GM12878 (cell line): Measurements from ENCODE around the gene HMHB1. TPM values are rescaled to one million over a fixed set of nuclear protein-coding genes. Genes with fewer than 3 reads are reported as not detected.

Experiments
- ATAC-seq: fragments of 200-7000 bp; cut with Tn5 transposase; 3 replicates; pipeline ENCODE4 v1.9.1; 2020; ENCODE audit warnings: mild to moderate bottlenecking, moderate library complexity
- BruUV-seq: library from RNA; stranded (reverse); fragments of 400-500 nt; replicated peaks from 2 replicates; lab custom pipeline; 2021; lab: Mats Ljungman, UMichigan
- CTCF ChIA-PET: fragments of 300-600 bp; sonication (Branson Sonifier 250); formaldehyde crosslinking; extraction: SDS; loops from one replicate; lab custom pipeline; 2021; ENCODE audit warnings: inconsistent platforms; lab: Yijun Ruan, JAX
- POLR2A ChIA-PET: fragments of 350-600 bp; formaldehyde crosslinking; extraction: SDS; loops from one replicate; lab custom pipeline; 2021; ENCODE audit warnings: inconsistent platforms; lab: Charles Lee
- RAD21 ChIA-PET: fragments of 300-600 bp; sonication (Branson Sonifier 250); formaldehyde crosslinking; loops from one replicate; lab custom pipeline; 2023; ENCODE audit warnings: antibody characterized with exemption; ENCODE audit not compliant: unreplicated experiment; lab: Charles Lee
- SMC1A ChIA-PET: fragments of 300-600 bp; sonication (Branson Sonifier 250); formaldehyde crosslinking; loops from one replicate; lab custom pipeline; 2023; ENCODE audit not compliant: unreplicated experiment, uncharacterized antibody; lab: Charles Lee
- DNase-seq: peaks from one replicate; pipeline ENCODE4 v3.0.0-alpha.2; 2011; ENCODE audit warnings: low read depth, low spot score
- FAIRE-seq: peaks from 3 replicates; lab custom pipeline; 2011; peaks lifted over from hg19 to GRCh38; lab: Jason Lieb, UNC
- H2AFZ ChIP-seq: 2 replicates; pipeline ENCODE4 v1.6.0; 2011; ENCODE audit warnings: low read depth, low read length, control low read depth; ENCODE audit not compliant: control insufficient read depth
- H3K27ac ChIP-seq: 2 replicates; pipeline ENCODE4 v1.5.1; 2011; ENCODE audit warnings: control low read depth; ENCODE audit not compliant: control insufficient read depth, insufficient read depth
- H3K27me3 ChIP-seq, 2 experiments: replicated peaks in 1 of 2; 2 replicates each; pipeline versions ENCODE4 v1.6.0 to v1.6.1; 2011; ENCODE audit warnings: low read length in 1 of 2; ENCODE audit not compliant: control insufficient read depth in 2 of 2, insufficient read depth in 2 of 2
- H3K36me3 ChIP-seq, 2 experiments: 2 replicates each; pipeline ENCODE4 v1.5.1; 2011; ENCODE audit warnings: low read length in 1 of 2; ENCODE audit not compliant: control insufficient read depth in 2 of 2, insufficient read depth in 2 of 2
- H3K4me1 ChIP-seq: 2 replicates; pipeline ENCODE4 v1.6.1; 2011; ENCODE audit warnings: mild to moderate bottlenecking, low read length, moderate library complexity, mixed read lengths; ENCODE audit not compliant: control insufficient read depth, insufficient read depth
- H3K4me2 ChIP-seq: 2 replicates; pipeline ENCODE4 v1.6.0; 2011; ENCODE audit warnings: control low read depth; ENCODE audit not compliant: control insufficient read depth, insufficient read depth
- H3K4me3 ChIP-seq: fragments of 200-600 bp; sonication (generic); 2 replicates; pipeline ENCODE4 v1.5.1; 2016
- H3K79me2 ChIP-seq: 2 replicates; pipeline ENCODE4 v1.6.0; 2011; ENCODE audit warnings: low read length; ENCODE audit not compliant: control insufficient read depth, insufficient read depth
- H3K9ac ChIP-seq: 2 replicates; pipeline ENCODE4 v1.8.0; 2011; ENCODE audit warnings: low read length, control low read depth, mixed read lengths; ENCODE audit not compliant: control insufficient read depth, insufficient read depth
- H3K9me3 ChIP-seq: replicated peaks from 3 replicates; pipeline ENCODE4 v1.5.1; 2011; ENCODE audit warnings: mild to moderate bottlenecking, low read length; ENCODE audit not compliant: control insufficient read depth, insufficient read depth
- H4K20me1 ChIP-seq: 2 replicates; pipeline ENCODE4 v1.6.0; 2011; ENCODE audit not compliant: control insufficient read depth, insufficient read depth
- EP300 ChIP-seq, 2 experiments: fragments of 150-350 bp in 1 of 2; IDR thresholded peaks; 2 replicates each; pipeline ENCODE4 v1.6.1; 2011 to 2012; ENCODE audit warnings: low read depth in 2 of 2, low read length in 2 of 2, borderline replicate concordance in 1 of 2, improper control_type of control experiment in 1 of 2, inconsistent platforms in 1 of 2; ENCODE audit not compliant: control insufficient read depth in 1 of 2
- HDAC6 ChIP-seq: fragments of 200-600 bp; sonication (generic); IDR thresholded peaks from one replicate; pipeline ENCODE4 v1.8.0; 2017; ENCODE audit warnings: antibody characterized with exemption; ENCODE audit not compliant: unreplicated experiment
- NFXL1 ChIP-seq: fragments of 450-650 bp; IDR thresholded peaks from 2 replicates; pipeline ENCODE4 v1.6.1; 2017; ENCODE audit warnings: antibody characterized with exemption, mild to moderate bottlenecking, borderline replicate concordance
- SIN3A ChIP-seq: IDR thresholded peaks from 2 replicates; pipeline ENCODE4 v1.6.1; 2012; ENCODE audit warnings: low read depth, low read length, improper control_type of control experiment
- WGBS: methylation state at CpG from one replicate; pipeline ENCODE4 v1.1.6; 2016; ENCODE audit warnings: low lambda C conversion rate; ENCODE audit not compliant: insufficient replicate concordance, insufficient coverage; ENCODE audit errors: missing lambda C conversion rate; 5-methylcytosine and 5-hydroxymethylcytosine counted together
- in situ Hi-C: fragments of 300-500 bp; cut with MboI; formaldehyde crosslinking; loops from 9 replicates; pipeline ENCODE4 v1.14.3; 2018; ENCODE audit warnings: mixed read lengths
- intact Hi-C: fragments of 100-400 bp; cut with micrococcal nuclease; formaldehyde crosslinking; loops from one replicate; pipeline ENCODE4 v1.14.2; 2022; ENCODE audit not compliant: unreplicated experiment
- polyA plus RNA-seq, 11 experiments: library from polyadenylated mRNA; depleted of rRNA in 4 of 11; unstranded in 6 of 11; stranded (reverse) in 5 of 11; fragments of >200 nt; fragmentation: Nextera tagmentation in 4 of 11; fragmentation: Illumina TruSeq in 1 of 11; extraction: Ambion mirVana in 4 of 11; extraction: Trizol in 1 of 11; gene quantifications; 1 replicate in 1 of 11; 2 replicates in 10 of 11; pipeline versions ENCODE4 v1.2.1 to v1.2.3, GENCODE V29; 2011 to 2016; ENCODE audit warnings: inconsistent platforms in 2 of 11, missing spikeins in 2 of 11, low read depth in 1 of 11
- total RNA-seq, 4 experiments: library from RNA; depleted of rRNA in 3 of 4; stranded (reverse); fragments of >200 nt in 3 of 4; fragmentation: Illumina TruSeq in 1 of 4; extraction: Trizol in 1 of 4; gene quantifications; 2 replicates each; pipeline versions ENCODE4 v1.2.1 to v1.2.3, GENCODE V29; 2013 to 2021
- TF ChIP-seq, protein P1 (sequence below): fragments of 150-350 bp; IDR thresholded peaks from 2 replicates; pipeline ENCODE4 v1.6.1; 2016; ENCODE audit warnings: low read depth, low read length

Gene HMHB1
- total and polyA plus RNA-seq, 10 of the 15 experiments (the other 5 are each of a cell fraction or from before 2014, with no cell fraction given) = 0.45 to 20.3 (median 4.6) TPM

DNA sequence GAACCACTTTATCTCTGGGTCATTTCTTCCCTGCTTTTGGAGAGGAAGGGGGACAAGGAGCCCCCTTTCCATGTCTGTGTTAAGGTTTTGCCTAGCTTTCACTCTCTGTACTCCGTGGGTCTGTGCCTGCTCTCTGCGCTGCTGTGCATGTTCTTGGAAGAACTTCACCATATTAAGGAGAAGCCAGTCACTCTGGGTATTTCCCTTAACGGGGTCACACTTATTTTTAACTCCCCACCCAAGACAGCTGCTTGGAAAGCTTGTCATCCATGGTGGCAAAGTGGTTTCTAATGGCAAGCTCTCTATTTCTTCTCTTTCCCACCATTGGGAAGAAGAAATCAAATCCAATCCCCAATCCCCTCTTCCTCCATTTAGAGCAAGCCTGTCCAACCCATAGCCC, 44.8 kb upstream of the HMHB1 start:
- 66% methylated on average over 3 of the region's 3 CpGs for WGBS
- no peak for ATAC-seq
- no peaks in the 10 kb centered on the region for H4K20me1 ChIP-seq
- intact Hi-C loops = no loop called here
- H3K4me3 ChIP-seq = no peak overlapping the region
- DNase-seq = no peak
- no peaks in the 10 kb centered on the region for H3K4me1 ChIP-seq
- RAD21 ChIA-PET = interaction anchor here (0.6 to 1.3 kb wide), 2 partner anchors 59 to 227 kb away, joined by 3 read pairs; no protein-coding TSS in a partner anchor
- no peak overlapping the region for H3K9ac ChIP-seq
- H3K9me3 ChIP-seq = no peaks in the 10 kb centered on the region
- H3K27ac ChIP-seq = no peak overlapping the region
- in situ Hi-C loops = no loop called here
- H3K79me2 ChIP-seq = no peaks in the 10 kb centered on the region
- FAIRE-seq = no peak
- no peaks in the 10 kb centered on the region for H3K27me3 ChIP-seq
- CTCF ChIA-PET = no interaction called here
- no TSS peak for BruUV-seq
- H3K36me3 ChIP-seq = no peaks in the 10 kb centered on the region
- TF ChIP-seq EP300 (IDR thresholded peaks at IDR 0.05; ENCODE audit: borderline replicate concordance in 1 of 2, control insufficient read depth in 1 of 2, low read depth in 2 of 2, low read length in 2 of 2) = no peak
- TF ChIP-seq SIN3A = no peak
- TF ChIP-seq NFXL1 = no peak
- TF ChIP-seq, protein P1, sequence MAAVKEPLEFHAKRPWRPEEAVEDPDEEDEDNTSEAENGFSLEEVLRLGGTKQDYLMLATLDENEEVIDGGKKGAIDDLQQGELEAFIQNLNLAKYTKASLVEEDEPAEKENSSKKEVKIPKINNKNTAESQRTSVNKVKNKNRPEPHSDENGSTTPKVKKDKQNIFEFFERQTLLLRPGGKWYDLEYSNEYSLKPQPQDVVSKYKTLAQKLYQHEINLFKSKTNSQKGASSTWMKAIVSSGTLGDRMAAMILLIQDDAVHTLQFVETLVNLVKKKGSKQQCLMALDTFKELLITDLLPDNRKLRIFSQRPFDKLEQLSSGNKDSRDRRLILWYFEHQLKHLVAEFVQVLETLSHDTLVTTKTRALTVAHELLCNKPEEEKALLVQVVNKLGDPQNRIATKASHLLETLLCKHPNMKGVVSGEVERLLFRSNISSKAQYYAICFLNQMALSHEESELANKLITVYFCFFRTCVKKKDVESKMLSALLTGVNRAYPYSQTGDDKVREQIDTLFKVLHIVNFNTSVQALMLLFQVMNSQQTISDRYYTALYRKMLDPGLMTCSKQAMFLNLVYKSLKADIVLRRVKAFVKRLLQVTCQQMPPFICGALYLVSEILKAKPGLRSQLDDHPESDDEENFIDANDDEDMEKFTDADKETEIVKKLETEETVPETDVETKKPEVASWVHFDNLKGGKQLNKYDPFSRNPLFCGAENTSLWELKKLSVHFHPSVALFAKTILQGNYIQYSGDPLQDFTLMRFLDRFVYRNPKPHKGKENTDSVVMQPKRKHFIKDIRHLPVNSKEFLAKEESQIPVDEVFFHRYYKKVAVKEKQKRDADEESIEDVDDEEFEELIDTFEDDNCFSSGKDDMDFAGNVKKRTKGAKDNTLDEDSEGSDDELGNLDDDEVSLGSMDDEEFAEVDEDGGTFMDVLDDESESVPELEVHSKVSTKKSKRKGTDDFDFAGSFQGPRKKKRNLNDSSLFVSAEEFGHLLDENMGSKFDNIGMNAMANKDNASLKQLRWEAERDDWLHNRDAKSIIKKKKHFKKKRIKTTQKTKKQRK = no peak
- TF ChIP-seq HDAC6 = no peak
- TF ChIP-seq, all 136 proteins: peak for 0
- ChIA-PET POLR2A (interaction anchor here (0.6 to 1.1 kb wide), 2 partner anchors 12 to 77 kb away, joined by 3 to 5 read pairs; no protein-coding TSS in a partner anchor), SMC1A (interaction anchor here (0.6 to 3.7 kb wide), 7 partner anchors 9 to 298 kb away, joined by 3 to 16 read pairs (median 3); no protein-coding TSS in a partner anchor)
- Histone ChIP-seq H3K4me2 (no peak overlapping the region), H2AFZ (no peak overlapping the region)
